Stimulated activated CD8-positive, alpha-beta memory T cell treated with anti-CD3 and anti-CD28 coated beads, Interleukin-12 subunit alpha, Interleukin-12 subunit beta, amount 100 ng/mL, for 4 hours (primary cell): Measurements from ENCODE around the gene MAK.
"Not testable (repeated sequence)": the region's sequence is repeated elsewhere in the genome, so short reads cannot be mapped to it uniquely, and the experiment has no call there.

Experiments used
- DNase-seq: peaks from one replicate; pipeline ENCODE4 v3.0.0-alpha.2; 2020; ENCODE audit warnings: low read depth

MAK gene, protein sequence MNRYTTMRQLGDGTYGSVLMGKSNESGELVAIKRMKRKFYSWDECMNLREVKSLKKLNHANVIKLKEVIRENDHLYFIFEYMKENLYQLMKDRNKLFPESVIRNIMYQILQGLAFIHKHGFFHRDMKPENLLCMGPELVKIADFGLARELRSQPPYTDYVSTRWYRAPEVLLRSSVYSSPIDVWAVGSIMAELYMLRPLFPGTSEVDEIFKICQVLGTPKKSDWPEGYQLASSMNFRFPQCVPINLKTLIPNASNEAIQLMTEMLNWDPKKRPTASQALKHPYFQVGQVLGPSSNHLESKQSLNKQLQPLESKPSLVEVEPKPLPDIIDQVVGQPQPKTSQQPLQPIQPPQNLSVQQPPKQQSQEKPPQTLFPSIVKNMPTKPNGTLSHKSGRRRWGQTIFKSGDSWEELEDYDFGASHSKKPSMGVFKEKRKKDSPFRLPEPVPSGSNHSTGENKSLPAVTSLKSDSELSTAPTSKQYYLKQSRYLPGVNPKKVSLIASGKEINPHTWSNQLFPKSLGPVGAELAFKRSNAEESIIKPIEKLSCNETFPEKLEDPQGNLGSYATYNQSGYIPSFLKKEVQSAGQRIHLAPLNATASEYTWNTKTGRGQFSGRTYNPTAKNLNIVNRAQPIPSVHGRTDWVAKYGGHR

DNA sequence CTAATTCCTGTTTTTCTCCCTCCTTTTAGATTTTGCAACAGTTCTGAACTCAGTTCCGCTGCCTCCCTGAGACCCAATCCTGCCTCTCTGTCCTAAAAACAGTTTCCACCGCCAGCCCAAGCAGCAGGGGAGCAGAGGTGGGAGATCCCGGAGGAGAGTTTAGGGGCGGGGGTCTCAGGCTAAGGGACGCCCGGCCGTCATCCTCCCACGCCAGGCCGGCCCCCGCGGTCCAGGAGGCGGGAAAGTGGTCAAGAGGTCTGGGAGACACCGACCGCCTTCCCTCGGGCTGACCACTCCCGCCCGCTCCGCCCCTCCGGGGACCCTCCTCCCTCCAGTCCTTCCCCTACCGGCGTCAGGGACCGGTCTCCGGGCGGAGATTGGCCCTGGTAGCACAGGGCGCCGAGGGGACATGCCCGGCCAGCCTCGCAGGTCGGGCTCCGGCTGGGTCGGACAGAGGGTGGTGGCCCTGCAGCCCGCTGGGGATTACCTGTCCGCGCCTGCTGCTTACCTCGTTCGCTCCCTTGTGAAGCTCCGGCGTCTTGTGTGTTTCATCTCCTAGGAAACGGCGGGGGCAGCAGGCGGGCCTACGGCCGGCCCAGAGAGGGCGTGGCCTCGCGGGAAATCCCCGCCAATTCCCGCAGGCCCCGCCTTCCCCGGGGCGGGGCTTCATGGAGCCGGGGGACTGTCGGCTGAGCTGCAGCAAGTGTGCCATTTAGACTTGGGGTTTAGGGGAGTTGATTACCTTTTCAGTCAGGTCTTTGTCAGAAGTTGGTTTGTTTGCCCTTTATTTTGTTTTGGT is at the start of gene MAK:
Gene MAK (minus strand): TSS at position 545 of the 799 bp plus-strand sequence. CDS start 7,891 bp downstream, outside the sequence.
- peak; percentile 77 for DNase-seq

DNA sequence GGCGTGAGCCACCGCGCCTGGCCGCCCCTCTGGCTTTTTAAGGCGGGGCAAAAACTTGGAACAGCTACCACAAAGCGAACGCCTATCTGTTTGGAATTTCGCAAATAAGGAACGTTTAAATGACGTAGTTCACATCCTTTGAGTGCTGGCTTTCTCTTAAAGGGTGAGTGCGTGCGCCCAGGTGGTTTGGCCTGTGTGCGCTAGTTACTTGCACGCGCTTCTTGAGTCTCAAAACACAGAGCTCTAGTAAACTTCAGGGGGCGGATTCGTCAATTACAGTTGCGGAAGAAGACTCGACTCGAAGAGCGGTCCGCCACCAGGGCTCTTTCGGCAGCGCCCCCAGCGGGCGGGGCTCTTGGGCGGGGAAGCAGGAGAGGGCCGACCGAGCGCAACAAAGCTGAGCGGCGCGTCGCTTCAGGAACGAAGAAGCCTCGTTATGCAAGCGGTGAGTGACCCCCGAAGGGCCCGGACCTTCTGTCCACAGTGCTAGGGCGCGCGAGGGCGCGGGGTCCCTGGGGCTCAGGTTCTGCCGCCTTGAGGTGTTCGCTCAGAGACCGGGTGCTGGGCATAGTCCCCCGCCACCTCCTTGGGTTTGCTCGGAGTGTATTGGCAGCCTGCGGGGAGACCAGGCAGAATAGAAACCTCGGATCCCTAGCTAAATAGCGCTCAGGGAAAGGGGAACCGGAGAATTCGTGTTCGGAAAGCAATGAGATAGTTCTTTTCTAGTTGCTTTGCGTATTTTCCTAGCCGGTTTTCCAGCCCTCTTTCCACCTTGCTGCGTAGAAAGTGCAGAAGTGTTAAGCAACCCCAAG is 48.6 kb upstream of the MAK start, which contains the start of gene SYCP2L:
Gene SYCP2L (plus strand): TSS at position 362 of the 812 bp plus-strand sequence. CDS start 75 bp downstream, at position 437.
- no peak for DNase-seq

DNA sequence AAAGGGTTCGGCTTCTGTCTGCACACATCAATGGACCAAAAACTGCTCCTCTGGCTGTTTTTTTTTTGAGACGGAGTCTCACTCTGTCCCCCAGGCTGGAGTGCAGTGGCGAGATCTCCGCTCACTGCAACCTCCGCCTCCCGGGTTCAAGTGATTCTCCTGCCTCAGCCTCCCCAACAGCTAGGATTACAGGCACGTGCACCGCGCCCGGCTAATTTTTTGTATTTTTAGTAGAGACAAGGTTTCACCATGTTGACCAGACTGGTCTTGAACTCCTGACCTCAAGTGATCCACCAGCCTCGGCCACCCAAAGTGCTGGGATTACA is 48.0 kb upstream of the MAK start:
- DNase-seq: not testable (repeated sequence)

DNA sequence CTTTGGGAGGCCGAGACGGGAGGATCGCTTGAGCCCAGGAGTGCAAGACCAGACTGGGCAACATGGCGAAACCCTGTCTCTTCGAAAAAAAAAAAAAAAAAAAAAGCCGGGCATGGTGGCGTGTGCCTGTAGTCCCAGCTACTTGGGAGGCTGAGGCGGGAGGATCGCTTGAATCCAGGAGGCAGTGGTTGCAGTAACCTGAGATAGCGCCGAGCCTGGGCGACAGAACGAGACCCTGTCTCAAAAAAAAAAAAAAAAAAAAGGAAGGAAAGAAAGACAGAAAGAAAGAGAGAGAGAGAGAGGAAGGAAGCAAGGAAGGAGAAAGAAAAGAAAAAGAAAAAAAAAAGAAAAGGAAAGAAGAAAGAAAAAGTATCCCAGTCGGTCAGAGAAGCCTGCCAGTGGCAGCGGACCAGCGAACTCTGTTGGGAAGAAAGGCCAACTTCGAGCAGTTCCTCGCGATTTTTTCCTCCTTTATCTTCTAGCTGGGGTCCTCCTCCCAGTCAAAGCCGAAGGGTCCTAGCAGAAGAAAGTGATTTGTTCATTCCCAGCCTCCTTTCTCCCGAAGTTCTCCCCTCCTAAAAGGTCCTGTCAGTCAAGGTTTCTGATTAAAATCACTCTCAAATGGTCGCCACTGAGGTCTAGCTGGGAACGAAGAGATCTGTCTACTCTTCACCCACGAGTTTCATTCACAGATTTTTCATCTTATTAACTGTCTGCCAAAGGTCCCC is 46.1 kb upstream of the MAK start:
- no peak for DNase-seq

DNA sequence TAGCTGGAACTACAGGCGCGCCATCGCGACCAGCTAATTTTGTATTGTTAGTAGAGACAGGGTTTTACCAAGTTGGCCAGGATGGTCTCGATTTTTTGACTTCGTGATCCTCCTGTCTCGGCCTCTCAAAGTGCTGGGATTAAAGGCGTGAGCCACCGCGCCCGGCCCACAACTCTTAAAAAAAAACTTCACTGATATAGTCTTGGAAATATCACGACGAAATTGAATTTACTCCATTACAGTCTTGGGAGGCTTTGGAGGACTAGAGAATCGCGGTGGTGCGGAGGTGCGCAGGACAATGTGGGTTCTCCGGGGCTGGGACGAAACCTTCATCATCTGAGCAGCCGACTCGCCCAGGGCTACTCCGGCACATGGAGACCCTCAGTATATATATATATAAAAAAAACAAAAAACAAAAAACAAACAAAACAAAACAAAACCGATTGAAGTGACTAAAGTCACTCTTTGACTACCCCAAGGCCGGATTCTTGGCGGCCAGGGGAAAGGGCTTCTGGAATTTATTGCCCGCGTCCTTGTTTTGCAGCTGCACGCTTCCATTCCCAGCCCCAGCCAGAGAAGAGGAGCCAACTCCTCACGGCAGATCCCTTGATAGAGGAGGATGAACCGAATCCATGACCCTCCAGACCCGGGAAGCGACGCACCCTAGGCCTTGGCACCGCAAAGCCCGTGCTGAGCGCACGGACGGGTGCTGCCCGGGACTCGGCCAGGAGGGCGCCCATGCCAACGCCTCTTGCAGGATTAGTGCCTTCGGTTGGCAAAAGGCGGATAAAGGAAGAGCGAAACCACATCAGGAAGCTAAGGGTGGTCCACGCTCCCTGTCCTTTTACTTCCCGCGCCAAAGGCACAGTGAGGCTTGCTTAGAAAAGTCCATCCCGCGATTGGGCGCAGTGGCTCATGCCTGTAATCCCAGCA is 45.2 kb upstream of the MAK start:
- DNase-seq: no peak

DNA sequence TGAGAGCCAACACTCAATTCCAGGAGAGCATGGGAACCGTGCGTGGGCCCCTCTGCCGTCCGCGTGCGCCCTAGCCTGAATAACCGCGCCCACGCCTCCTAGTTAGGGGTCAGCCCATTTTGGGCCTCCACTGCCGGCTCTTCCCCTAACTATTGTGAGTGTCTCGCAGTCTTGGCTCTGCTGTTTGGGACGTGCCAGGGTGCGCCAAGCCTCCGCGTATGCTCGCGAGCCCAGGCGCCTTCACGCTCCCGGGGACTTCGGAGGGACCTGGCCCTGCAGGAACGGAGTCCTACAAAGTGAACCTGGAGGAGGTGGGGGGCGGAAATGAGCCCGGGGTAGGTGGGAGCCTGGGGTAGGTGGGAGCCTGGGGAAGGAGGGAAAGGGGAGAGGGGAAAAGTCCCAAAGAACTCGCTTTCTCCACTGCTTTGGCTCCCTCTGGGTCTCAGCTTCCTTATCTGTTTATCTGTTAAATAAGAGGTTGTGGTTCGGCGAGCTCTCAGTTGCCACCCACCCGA is 44.4 kb upstream of the MAK start:
- no peak for DNase-seq

DNA sequence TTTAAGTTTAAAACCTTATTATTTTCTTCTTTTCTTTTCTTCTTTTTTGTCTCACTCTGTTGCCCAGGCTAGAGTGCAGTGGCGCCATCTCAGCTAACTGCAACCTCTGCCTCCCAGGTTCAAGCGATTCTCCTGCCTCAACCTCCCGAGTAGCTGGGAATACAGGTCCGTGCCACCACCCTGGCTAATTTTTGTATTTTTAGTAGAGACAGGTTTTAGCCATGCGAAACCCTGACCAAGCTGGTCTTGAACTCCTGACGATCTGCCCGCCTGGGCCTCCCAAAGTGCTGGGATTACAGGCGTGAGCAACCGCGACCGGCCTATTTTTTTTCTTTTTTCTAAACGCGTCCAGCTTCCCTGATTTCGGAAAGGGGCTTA is 43.9 kb upstream of the MAK start:
- DNase-seq: not testable (repeated sequence)

DNA sequence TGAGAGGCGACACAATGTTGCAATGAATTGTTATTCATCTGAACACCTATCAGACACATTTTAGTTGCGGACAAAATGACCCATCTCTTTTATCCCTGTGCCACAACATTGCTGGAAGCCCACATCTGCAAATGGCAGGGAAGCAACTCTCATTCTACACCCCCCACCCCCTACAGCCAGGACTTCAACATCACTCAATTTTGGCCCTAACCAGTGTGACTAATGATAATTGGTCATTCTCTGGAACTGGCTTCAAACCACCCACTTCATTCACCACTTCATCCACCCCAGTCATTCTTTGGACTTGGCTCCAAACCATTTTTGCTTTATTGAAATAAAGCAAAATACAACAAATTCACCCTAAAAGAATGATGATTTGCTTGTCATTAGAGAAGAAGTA is 42.0 kb upstream of the MAK start:
- DNase-seq: no peak

DNA sequence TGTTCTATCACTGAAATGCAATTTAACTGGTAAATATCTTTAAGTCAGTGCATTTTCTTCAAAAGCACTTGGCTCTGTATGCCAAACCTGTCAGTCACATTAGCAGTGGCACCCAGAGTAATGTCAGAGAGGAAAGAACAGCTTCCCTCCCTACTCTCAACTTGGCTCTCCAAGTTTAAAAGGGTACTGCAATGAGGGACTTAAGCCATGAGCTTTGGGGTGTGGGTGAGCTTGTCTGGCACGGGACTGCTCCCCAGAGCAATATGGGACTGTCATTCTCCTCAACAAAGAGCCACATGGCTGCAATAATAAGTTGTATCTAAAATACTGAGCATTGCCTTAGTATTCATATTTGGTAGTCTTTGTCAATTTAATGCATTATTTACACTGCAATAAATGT is 39.5 kb upstream of the MAK start:
- DNase-seq: no peak

DNA sequence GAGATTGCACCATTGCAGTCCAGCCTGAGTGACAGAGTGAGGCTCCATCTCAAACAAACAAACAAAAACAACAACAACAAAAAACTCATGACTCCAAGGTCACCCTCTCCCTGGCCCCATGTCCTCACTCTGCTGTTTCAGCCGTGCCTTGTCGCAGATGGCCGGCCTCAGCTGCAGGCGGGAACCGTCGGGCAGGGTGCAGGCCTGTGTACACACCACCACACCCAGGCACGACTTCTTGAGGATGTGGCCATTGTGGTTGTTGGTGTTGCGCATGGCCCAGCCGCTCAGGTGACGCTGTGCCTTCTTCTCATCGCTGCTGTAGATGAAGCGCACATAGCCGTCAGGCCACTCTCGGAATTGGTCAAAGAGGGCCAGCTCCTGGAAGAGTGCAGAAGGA is 38.7 kb upstream of the MAK start:
- no peak for DNase-seq

DNA sequence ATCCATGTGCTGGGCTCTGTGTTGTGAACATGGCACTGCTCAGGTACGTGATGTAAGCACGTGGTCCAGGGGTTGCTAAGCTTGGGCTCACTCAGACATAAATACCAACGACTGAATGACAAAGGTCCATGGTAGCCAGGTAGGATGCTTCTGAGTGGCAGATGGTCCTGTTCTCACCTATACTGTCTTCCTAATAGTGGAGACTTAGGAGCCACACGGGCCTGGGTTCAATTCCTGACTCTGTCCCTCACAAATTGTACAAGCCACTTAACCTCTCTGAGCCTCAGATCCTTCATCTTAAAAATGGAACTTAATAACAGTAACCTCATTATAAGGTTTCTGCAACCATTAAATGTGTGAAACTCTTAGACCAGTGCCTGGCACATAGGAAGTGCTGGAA is 36.7 kb upstream of the MAK start:
- DNase-seq: no peak

DNA sequence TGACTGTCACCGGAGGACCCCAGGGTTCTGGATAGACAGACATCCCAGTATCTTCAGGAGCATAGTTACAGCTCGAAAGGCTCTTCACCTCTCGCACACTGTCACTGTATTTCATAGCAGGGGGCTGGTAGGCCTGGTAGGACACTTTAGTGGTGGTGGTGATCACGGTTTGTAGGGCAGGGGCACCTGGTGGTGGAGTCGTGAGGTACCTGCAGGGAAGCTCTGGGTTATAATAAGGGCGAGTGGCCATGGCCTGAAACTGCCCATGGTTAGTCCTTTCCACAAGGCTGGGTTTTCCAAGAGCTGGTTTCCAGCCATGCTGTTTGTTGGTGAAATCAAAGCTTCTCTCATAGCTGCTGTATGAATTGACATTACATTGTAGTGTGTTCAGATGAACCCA is 35.9 kb upstream of the MAK start:
- no peak for DNase-seq

DNA sequence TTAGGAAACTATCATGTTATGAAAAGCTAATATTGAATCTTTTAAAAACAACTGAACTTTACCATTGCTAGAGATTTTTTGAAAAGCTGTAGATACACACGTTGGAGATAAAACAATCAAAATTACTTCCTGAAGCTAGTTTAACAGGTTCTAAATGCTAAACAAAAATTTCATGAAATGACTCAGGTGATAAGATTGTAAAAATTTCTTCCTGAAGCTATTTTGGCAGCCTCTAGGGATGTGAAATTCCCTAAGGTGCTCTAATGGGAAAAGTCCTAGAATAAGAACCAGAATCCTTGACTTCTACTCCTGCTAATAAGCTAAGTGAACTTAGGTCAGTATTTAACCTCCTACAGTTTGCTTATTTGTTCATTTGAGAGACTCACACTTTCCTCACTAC is 35.0 kb upstream of the MAK start:
- no peak for DNase-seq

DNA sequence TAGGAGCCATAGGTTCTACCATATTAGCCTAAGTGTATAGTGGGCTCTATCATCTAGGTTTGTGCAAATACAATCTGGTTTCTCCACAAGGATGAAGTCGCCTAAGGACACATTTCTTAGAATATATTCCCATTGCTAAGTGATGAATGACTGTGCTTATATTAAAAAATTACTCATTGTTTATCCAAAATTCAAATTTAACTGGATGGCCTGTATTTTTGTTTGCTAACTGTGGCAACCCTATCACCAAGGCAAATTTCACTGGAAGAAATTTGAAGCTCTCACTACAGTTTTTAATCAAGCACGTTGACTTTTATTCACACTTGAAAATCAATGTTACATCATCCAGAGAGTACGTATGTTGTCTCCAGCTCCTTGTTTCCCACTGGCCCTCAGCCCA is 29.6 kb upstream of the MAK start:
- DNase-seq: no peak

DNA sequence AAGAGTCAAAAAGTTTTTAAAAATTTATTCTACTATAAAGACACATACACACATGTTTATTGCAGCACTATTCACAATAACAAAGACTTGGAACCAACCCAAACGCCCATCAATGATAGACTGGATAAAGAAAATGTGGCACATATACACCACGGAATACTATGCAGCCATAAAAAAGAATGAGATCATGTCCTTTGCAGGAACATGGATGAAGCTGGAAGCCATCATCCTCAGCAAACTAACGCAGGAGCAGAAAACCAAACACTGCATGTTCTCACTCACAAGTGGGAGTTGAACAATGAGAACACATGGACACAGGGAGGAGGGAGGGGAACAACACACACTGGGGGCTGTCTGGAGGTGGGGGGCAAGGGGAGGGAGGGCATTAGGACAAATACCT is 28.4 kb upstream of the MAK start:
- not testable (repeated sequence) for DNase-seq

DNA sequence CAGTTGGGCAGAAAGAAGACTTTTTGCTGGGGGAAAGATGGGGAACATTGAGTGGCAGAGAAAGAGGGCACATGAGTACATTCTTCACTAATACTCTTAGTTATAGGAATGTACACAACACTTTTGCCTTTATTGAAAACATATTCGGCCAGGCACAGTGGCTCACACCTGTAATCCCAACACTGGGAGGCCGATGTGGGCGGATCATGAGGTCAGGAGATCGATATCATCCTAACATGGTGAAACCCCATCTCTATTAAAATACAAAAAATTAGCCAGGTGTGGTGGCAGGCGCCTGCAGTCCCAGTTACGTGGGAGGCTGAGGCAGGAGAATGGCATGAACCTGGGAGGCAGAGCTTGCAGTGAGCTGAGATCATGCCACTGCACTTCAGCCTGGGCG is 24.7 kb upstream of the MAK start:
- not testable (repeated sequence) for DNase-seq

DNA sequence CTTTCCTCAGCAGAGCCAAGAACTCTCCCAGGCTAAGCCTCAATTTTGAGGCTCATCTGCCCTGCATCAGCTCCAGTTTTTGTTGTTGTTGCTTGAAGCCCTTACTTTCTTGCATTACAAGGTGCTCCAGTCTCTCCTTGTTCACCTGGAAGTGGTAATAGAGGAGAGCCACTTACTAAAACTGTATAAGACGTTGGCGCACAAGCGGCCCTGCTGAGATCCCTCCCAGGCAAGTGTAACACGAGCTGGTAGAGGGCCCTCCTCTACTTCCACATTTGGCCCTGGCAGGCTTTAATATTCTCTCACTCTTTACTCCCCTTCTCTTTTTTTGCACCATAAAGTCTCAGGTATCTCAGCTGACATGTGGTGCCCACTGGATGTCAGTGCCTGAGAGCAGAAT is 24.0 kb upstream of the MAK start:
- no peak for DNase-seq

DNA sequence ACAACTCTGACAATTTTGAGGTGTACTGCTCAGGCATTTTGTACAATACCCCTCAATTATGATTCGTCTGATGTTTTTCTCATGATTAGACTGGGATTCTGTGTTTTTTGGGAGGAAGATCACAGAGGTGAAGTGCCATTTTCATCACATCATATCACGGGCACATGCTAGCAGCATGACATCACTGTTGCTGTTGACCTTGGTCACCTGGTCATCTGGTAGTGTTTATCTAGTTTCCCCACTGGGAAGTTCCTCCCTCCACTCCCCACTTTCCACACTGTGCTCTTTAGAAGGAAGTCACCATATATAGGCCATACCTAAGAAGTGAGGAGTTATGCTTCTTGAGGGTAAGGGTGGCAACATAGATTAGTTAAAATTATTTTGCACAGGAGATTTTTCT is 22.7 kb upstream of the MAK start:
- DNase-seq: no peak

DNA sequence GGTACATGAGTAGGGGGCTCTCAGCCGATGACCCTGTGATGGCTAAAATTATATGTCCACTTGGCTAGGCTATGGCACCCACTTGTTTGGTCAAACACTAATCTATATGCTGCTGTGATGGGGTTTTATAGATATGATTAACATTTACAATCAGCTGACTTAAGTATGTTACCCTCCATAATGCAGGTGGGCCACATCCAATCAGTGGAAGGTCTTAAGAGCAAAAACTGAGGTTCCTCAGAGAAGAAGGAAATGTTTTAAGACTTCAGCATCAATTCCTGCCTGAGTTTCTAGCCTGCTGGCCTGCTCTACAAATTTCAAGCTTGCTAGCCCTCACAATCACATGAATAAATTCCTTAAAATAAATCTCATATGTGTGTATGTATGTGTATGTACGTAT is 18.9 kb upstream of the MAK start:
- no peak for DNase-seq
